NCI-H460 (cell line): Measurements from ENCODE around the gene COPS7B. TPM values are rescaled to one million over a fixed set of nuclear protein-coding genes. Genes with fewer than 3 reads are reported as not detected.

Source experiments
- small RNA-seq, 2 experiments: library from RNA; depleted of rRNA; stranded (forward); fragments of <200 nt; gene quantifications; one replicate each; pipeline ENCODE3, GENCODE V24; 2014
- total RNA-seq: library from RNA; depleted of rRNA; stranded (reverse); fragments of >200 nt; shearing (Covaris generic); gene quantifications from 2 replicates; pipeline ENCODE4 v1.2.3, GENCODE V29; 2014; rRNA removed

Gene COPS7B
- total RNA-seq, 1 experiment from 2014 or later, result 32.8 TPM

Small RNAs within 50 kb of the gene (small RNA-seq; reads per million reads assigned to genes)
- 0 reads per million in 2 experiments for gene AC073476.4

Other genes starting within 250 kb of the COPS7B start
- not detected in 2 replicates for gene TEX44, start 193.6 kb upstream of the COPS7B start, total RNA-seq
- 1,434 and 1,752 TPM in 2 replicates for gene PTMA, start 77.9 kb upstream of the COPS7B start, total RNA-seq
- gene PDE6D, start 5.2 kb upstream of the COPS7B start, total RNA-seq, result 32.6 and 33.0 TPM in 2 replicates
- gene NPPC, start 140.0 kb downstream of the COPS7B start, total RNA-seq, result not detected in 2 replicates
- gene DIS3L2, start 175.3 kb downstream of the COPS7B start, total RNA-seq, result 23.1 and 26.0 TPM in 2 replicates